Measurements from ENCODE around the gene PPP2R3B.
"Not testable (repeated sequence)": the region's sequence is repeated elsewhere in the genome, so short reads cannot be mapped to it uniquely, and the experiment has no call there.

The PPP2R3B gene

DNA sequence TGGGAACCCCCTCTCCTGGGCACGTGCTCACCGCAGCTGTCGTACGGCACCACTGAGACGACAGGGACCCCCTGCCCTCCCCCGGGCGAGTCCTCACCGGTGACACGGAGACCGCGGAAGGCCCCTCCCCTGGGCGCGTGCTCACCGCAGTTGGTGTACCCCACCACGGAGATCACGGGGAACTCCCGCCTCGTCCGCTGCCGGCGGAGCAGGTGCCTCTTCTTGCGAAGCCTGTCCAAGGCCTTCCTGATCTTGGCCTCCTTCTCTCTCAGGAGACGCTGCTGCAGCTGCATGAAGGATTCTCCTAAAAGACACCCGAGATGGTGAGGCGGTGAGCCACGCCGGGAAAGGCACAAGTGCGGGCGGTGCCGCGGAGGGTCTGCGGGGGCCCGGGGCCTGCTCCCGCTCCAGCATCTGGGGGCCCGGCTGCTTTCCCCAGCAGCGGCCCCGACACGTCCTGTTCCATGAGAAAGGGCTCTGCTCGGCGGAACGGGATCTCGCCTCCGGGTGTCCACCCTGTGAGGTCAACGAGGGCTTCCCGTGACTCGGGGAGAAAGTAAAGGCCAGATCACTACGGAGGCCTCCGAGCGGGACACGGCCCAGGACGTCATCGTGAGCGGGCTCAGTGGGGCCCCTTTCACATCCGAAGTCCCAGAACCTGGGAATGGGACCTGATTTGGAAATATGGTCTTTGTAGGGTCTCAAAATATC lies 73.9 kb downstream of the PPP2R3B start:
- TF ChIP-seq, protein P1, sequence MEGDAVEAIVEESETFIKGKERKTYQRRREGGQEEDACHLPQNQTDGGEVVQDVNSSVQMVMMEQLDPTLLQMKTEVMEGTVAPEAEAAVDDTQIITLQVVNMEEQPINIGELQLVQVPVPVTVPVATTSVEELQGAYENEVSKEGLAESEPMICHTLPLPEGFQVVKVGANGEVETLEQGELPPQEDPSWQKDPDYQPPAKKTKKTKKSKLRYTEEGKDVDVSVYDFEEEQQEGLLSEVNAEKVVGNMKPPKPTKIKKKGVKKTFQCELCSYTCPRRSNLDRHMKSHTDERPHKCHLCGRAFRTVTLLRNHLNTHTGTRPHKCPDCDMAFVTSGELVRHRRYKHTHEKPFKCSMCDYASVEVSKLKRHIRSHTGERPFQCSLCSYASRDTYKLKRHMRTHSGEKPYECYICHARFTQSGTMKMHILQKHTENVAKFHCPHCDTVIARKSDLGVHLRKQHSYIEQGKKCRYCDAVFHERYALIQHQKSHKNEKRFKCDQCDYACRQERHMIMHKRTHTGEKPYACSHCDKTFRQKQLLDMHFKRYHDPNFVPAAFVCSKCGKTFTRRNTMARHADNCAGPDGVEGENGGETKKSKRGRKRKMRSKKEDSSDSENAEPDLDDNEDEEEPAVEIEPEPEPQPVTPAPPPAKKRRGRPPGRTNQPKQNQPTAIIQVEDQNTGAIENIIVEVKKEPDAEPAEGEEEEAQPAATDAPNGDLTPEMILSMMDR (IDR thresholded peaks at IDR 0.05; ENCODE audit: unreplicated experiment in 3 of 3) = no peak
- peaks cover 48% of the 10 kb centered on the region for H3K36me3 Mint-ChIP-seq (ENCODE audit: low read depth)
- no peaks in the 10 kb centered on the region for H3K9me3 Mint-ChIP-seq
- H3K4me3 Mint-ChIP-seq = no peak overlapping the region
- H3K27me3 Mint-ChIP-seq (ENCODE audit: low read depth) = no peaks in the 10 kb centered on the region
- no peak overlapping the region for H3K27ac Mint-ChIP-seq
- H3K4me1 Mint-ChIP-seq = no peaks in the 10 kb centered on the region

DNA sequence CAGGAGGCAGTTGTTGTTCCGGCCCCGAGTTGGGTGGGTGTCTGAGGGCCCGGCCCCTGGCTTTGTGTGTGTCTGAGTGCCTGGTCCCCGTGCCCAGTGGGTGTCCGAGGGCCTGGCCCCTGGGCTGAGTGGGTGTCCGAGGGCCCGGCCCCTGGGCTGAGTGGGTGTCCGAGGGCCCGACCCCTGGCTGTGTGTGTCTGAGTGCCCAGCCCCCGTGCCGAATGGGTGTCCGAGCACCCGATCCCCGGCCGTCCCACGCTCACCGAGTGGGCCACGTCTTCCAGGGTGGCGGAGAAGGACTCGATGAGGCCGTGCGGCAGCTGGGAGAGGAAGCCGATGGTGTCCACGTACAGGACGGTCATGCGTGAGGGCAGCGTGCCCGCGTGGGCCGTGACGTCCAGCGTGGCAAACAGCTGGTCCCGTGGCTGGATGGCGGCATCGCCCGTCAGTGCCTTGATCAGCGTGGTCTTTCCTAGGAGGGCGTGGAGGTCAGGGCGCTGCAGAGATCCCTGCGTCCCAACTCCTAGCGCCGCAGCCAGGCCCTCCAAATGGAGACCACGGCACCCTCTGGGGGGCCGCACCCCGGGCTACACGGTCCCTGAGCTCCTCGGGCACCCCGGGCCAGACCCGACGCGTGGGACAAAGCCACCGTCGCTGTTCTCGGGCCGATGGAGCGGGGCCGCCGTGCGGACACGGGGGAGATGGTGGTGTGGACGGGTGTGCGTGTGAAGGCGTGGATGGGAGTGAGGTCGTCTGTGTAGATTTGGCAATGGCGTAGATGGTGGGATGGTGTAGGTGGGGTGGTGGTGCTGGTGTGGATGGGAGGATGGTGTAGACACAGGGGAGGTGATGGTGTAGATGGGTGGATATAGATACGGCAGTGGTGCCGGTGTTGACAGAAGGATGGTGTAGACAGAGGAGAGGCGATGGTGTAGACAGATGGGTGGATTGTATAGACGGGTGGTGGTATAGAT lies 75.3 kb downstream of the PPP2R3B start:
- no peak overlapping the region for H3K4me3 Mint-ChIP-seq
- no peaks in the 10 kb centered on the region for H3K9me3 Mint-ChIP-seq
- H3K4me1 Mint-ChIP-seq = no peaks in the 10 kb centered on the region
- TF ChIP-seq, protein P1 (IDR thresholded peaks at IDR 0.05; ENCODE audit: unreplicated experiment in 3 of 3) = no peak
- H3K36me3 Mint-ChIP-seq (ENCODE audit: low read depth) = peaks cover 56% of the 10 kb centered on the region
- H3K27me3 Mint-ChIP-seq (ENCODE audit: low read depth) = no peaks in the 10 kb centered on the region
- H3K27ac Mint-ChIP-seq = no peak overlapping the region

DNA sequence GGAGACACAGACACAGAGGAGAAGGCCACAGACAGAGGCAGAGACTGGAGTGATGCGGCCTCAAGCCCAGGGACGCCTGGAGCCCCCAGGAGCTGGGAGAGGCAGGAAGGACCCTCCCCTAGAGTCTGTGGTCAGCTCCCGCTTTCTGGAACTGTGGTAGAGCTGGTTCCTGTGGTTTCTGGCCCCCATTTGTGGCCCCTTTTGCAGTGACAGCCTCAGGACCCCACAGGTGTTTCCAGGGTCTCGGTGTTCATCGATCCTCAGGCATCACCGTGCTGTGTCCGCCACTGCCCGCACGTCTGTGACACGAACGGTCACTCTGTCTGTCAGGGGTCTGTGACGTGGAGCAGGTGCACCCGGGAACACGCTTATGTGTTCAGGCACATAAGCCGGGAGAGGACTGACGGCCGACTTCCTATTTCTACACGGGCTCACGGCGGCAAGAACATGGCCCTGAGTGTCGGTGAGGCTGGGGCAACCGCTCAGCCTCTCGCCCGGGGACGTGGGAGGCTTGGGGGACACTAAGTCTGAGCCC lies 76.0 kb downstream of the PPP2R3B start:
- H3K27ac Mint-ChIP-seq = no peak overlapping the region
- no peaks in the 10 kb centered on the region for H3K9me3 Mint-ChIP-seq
- H3K4me1 Mint-ChIP-seq = no peaks in the 10 kb centered on the region

DNA sequence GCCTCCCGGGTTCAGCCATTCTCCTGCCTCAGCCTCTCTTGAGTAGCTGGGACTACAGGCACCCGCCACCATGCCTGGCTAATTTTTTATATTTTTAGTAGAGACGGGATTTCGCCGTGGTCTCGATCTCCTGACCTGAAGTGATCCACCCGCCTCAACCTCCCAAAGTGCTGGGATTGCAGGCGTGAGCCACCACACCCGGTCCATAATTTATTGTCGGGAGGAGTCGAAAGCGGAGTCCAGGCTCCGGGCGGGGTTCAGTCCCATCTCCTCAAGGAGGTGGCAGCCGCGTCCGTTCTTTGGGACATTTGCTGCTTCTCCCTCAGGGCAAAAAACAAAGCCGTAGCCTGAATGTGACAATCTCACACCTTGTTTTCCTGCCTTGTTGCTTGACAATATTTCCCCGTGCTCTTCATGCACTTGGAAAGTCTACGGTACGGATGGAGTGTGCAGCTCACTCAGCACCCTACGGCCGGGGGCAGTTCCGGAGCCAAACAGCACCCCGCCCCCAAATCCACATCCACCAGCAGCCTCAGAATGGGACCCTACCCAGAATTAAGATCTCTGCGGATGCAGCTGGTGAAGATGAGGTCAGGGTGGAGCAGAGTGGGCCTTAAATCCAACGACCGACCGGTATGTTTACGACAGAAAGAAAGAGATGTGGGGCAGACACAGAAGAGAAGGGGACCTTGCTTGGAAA lies 77.7 kb downstream of the PPP2R3B start:
- Mint-ChIP-seq H3K9me3 (no peaks in the 10 kb centered on the region), H3K4me1 (no peaks in the 10 kb centered on the region), H3K27me3 (ENCODE audit: low read depth) (no peaks in the 10 kb centered on the region), H3K27ac (no peak overlapping the region), H3K36me3 (ENCODE audit: low read depth) (peaks cover 67% of the 10 kb centered on the region), H3K4me3 (no peak overlapping the region)
- TF ChIP-seq, protein P1 (IDR thresholded peaks at IDR 0.05; ENCODE audit: unreplicated experiment in 3 of 3) = no peak

More for the DNA sequence above, 76.0 kb downstream of the PPP2R3B start:
- Mint-ChIP-seq H3K36me3 (ENCODE audit: low read depth) (peaks cover 59% of the 10 kb centered on the region), H3K27me3 (ENCODE audit: low read depth) (no peaks in the 10 kb centered on the region), H3K4me3 (no peak overlapping the region)
- TF ChIP-seq, protein P1 (IDR thresholded peaks at IDR 0.05; ENCODE audit: unreplicated experiment in 3 of 3) = no peak

DNA sequence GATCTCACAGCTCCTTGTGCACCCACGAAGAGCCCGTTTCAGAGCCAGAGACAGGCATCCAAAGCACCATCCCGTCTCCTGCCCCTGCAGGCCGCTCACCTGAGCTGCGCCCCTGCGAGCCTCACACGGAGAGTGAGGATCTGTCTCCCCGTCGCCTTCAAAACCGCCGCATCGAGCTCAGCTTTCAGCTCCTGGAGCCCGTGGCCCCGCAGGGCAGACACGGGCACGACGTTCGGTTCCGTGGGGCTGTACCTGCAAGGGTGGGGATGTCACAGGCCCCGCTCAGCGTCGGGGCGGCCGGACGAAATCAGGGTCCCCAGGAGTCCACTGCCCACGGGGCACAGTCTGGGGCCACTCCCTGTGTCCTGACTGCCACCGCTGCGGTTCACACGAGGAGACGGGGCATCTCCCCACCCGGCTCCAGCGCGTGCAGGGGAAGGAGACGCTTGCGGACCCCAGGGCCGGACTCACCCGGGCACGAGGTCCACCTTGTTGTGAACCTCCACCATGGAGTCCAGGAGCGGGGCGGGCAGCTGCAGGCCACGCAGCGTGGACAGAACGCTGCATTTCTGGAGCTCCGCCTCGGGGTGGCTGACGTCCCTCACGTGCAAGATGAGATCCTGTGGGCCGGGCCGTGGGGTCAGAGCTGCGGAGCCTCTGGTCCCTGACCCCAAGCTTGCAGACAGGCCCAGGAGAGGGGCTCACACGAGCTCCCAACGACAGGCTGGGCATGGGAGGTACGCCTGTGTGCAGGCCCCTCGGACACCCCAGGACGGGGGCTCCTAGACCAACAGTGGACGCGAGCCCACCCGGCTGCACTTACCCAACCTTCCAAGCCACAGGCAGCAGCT lies 79.2 kb downstream of the PPP2R3B start:
- Mint-ChIP-seq H3K4me3 (no peak overlapping the region), H3K9me3 (no peaks in the 10 kb centered on the region), H3K27ac (no peak overlapping the region), H3K36me3 (ENCODE audit: low read depth) (peaks cover 65% of the 10 kb centered on the region), H3K4me1 (no peaks in the 10 kb centered on the region), H3K27me3 (ENCODE audit: low read depth) (no peaks in the 10 kb centered on the region)
- TF ChIP-seq, protein P1 (IDR thresholded peaks at IDR 0.05; ENCODE audit: unreplicated experiment in 3 of 3) = no peak

DNA sequence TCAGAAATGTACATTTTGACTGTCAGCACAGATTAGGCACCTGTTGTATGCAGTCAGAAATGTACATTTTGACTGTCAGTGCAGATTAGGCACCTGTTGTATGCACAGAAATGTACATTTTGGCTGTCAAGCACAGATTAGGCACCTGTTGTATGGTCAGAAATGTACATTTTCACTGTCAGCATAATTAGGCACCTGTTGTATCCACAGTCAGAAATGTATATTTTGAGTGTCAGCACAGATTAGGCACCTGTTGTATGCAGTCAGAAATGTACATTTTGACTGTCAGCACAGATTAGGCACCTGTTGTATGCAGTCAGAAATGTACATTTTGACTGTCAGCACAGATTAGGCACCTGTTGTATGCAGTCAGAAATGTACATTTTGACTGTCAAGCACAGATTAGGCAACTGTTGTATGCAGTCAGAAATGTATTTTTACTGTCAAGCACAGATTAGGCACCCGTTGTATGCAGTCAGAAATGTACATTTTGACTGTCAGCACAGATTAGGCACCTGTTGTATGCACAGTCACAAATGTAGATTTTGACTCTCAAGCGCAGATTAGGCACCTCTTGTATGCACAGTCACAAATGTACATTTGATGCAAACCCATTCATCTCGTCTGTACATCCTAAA lies 80.0 kb downstream of the PPP2R3B start:
- not testable (repeated sequence) for H3K4me1 Mint-ChIP-seq; H3K4me3 Mint-ChIP-seq; H3K27me3 Mint-ChIP-seq (ENCODE audit: low read depth)

DNA sequence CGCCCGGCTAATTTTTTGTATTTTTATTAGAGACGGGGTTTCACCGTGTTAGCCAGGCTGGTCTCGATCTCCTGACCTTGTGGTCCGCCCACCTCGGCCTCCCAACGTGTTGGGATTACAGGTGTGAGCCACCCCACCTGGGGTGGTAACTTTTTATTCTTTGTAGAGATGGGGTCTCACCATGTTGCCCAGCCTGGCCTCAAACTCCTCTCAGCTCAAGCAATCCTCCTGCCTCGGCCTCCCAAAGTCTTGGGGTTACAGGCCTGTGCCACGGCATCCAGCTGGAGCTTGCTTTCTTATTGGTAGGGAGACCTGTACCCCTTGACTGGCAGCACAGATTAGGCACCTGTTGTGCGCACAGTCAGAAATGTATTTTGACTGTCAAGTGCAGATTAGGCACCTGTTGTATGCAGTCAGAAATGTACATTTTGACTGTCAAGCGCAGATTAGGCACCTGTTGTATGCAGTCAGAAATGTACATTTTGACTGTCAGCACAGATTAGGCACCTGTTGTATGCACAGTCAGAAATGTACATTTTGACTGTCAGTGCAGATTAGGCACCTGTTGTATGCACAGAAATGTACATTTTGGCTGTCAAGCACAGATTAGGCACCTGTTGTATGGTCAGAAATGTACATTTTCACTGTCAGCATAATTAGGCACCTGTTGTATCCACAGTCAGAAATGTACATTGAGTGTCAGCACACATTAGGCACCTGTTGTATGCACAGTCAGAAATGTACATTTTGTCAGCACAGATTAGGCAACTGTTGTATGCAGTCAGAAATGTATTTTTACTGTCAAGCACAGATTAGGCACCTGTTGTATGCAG lies 80.7 kb downstream of the PPP2R3B start:
- H3K27ac Mint-ChIP-seq; H3K27me3 Mint-ChIP-seq (ENCODE audit: low read depth); H3K4me1 Mint-ChIP-seq; H3K9me3 Mint-ChIP-seq; H3K4me3 Mint-ChIP-seq: not testable (repeated sequence)
- peaks cover 71% of the 10 kb centered on the region for H3K36me3 Mint-ChIP-seq (ENCODE audit: low read depth)

More for the DNA sequence above, 80.0 kb downstream of the PPP2R3B start:
- H3K36me3 Mint-ChIP-seq (ENCODE audit: low read depth) = peaks cover 66% of the 10 kb centered on the region
- H3K27ac Mint-ChIP-seq, H3K9me3 Mint-ChIP-seq: not testable (repeated sequence)

All from nephron (organoid).